Cardiac muscle cell (in vitro differentiated cells and primary cell): ENCODE results near the gene STAB1. TPM values are rescaled to one million over a fixed set of nuclear protein-coding genes. Genes with fewer than 3 reads are reported as not detected.

Experiments used
- DNase-seq, 2 donors: peaks; one replicate each; pipeline versions ENCODE4 v3.0.0 to v3.0.0-alpha.2; 2010 to 2017; ENCODE audit warnings: low read depth in 1 of 2, low spot score in 1 of 2
- H3K27ac ChIP-seq: fragments of 200-600 bp; sonication (generic); 2 replicates; pipeline ENCODE4 v1.5.1; 2016
- H3K27me3 ChIP-seq: fragments of 200-600 bp; sonication (generic); 2 replicates; pipeline ENCODE4 v1.6.0; 2016; ENCODE audit warnings: control low read depth
- H3K36me3 ChIP-seq: fragments of 200-600 bp; sonication (generic); 2 replicates; pipeline ENCODE4 v1.5.1; 2016; ENCODE audit warnings: control low read depth
- H3K4me1 ChIP-seq: fragments of 200-600 bp; sonication (generic); 2 replicates; pipeline ENCODE4 v1.8.1; 2017; ENCODE audit warnings: low read depth, mild to moderate bottlenecking, mixed run types
- H3K4me3 ChIP-seq: fragments of 200-600 bp; sonication (generic); 2 replicates; pipeline ENCODE4 v1.5.1; 2016; ENCODE audit warnings: mild to moderate bottlenecking
- H3K9me3 ChIP-seq: fragments of 200-600 bp; sonication (generic); 2 replicates; pipeline ENCODE4 v1.5.1; 2017; ENCODE audit warnings: low read depth, mild to moderate bottlenecking, control low read depth
- polyA plus RNA-seq: library from polyadenylated mRNA; unstranded; fragments of >200 nt; fragmentation: Nextera tagmentation; extraction: Ambion mirVana; gene quantifications from 2 replicates; pipeline ENCODE4 v1.2.1, GENCODE V29; 2016
- total RNA-seq: library from RNA; depleted of rRNA; stranded (reverse); fragments of >200 nt; gene quantifications from 2 replicates; pipeline ENCODE4 v1.2.3, GENCODE V29; 2016
- TF ChIP-seq, protein P1 (sequence below): IDR thresholded peaks from 2 replicates; pipeline ENCODE4 v1.5.1; 2012; ENCODE audit warnings: low read depth, mild to moderate bottlenecking, low read length

The STAB1 gene
- total and polyA plus RNA-seq, 2 experiments from 2014 or later: 2.2 TPM; not detected in 1

DNA sequence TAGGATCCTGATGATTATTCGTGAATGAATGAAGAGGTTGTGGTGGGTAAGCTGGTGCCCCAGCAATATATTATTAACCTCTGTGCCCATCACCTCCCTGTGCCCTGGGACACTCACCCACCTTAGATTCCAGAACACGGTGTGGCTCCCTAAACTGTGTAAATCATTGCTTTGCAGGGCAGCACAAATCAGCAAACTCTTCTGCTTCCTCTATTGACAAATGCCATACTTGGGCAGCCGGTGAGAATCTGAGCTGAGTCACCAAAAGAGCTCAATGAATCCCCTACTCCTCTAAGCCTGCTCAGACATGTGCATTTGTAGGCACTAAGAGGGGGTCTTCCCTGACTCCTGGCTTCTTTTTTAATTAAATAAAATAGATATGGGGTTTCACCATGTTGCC is 57.0 kb downstream of the STAB1 start:
- H3K36me3 ChIP-seq: peaks cover 28% of the 10 kb centered on the region
- H3K4me1 ChIP-seq: peaks cover 3% of the 10 kb centered on the region
- TF ChIP-seq, protein P1, sequence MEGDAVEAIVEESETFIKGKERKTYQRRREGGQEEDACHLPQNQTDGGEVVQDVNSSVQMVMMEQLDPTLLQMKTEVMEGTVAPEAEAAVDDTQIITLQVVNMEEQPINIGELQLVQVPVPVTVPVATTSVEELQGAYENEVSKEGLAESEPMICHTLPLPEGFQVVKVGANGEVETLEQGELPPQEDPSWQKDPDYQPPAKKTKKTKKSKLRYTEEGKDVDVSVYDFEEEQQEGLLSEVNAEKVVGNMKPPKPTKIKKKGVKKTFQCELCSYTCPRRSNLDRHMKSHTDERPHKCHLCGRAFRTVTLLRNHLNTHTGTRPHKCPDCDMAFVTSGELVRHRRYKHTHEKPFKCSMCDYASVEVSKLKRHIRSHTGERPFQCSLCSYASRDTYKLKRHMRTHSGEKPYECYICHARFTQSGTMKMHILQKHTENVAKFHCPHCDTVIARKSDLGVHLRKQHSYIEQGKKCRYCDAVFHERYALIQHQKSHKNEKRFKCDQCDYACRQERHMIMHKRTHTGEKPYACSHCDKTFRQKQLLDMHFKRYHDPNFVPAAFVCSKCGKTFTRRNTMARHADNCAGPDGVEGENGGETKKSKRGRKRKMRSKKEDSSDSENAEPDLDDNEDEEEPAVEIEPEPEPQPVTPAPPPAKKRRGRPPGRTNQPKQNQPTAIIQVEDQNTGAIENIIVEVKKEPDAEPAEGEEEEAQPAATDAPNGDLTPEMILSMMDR: no peak
- peak overlapping the region; percentile 22 for H3K27ac ChIP-seq
- no peak for DNase-seq
- no peaks in the 10 kb centered on the region for H3K27me3 ChIP-seq
- H3K9me3 ChIP-seq: no peaks in the 10 kb centered on the region
- no peak overlapping the region for H3K4me3 ChIP-seq

DNA sequence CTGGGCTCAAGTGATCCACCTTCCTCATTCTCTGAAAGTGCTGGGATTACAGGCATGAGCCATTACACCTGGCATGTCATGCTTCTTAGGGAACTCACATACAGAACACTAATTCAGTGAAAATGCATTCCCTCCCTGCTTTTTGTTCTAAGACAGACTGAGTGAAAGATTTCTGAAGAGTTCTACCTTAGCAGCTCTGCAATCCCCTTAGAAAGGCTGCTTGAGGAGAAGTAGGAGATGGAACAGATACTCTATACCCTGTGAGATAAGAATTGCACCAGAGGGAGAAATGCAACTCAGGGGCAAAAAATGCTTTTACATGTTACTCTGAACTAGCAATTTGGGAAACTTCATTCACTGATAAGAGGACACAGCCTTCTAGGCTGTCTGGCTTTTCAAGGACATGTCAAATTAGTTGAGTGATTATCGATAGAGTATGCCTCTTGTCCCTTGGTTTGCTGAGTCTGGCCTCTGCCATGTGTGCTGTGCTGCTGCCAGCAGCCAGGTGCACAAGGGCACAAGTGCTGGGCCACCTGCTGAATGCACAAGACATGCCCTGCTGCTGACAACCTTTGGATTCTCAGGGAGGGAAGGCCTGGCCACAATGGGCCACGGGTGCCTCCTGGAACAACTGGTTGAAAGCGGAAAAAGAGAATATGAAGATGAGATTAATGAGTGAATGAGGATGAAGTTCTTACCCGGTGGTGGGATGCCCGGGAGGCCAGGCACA is 59.1 kb downstream of the STAB1 start:
- Histone ChIP-seq H3K4me1 (peaks cover 3% of the 10 kb centered on the region), H3K9me3 (no peaks in the 10 kb centered on the region), H3K36me3 (peaks cover 33% of the 10 kb centered on the region), H3K4me3 (no peak overlapping the region), H3K27ac (peak overlapping the region; percentile 72), H3K27me3 (no peaks in the 10 kb centered on the region)
- TF ChIP-seq, protein P1: no peak
- DNase-seq: no peak

DNA sequence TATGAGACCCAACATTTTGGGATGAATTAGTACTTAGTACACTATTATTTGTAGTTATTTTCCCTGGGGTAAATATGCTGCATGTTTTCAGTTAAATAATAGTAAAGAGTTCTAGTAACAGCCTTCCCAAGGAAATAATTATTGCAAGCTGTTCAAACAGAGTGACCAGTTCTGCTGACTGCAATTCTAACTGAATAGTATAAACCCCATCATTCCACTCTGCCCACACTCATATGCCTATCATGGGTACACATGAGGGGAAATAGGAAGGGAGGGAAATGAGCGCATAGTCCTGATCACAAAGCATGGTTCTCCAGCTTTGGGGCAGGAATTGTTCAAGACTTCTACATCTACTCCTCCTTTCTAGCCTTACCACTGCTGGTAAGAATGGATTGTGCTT is 59.9 kb downstream of the STAB1 start:
- no peak for DNase-seq
- Histone ChIP-seq H3K27me3 (no peaks in the 10 kb centered on the region), H3K4me1 (peaks cover 3% of the 10 kb centered on the region), H3K27ac (no peak overlapping the region), H3K36me3 (peaks cover 33% of the 10 kb centered on the region), H3K4me3 (no peak overlapping the region), H3K9me3 (no peaks in the 10 kb centered on the region)
- TF ChIP-seq, protein P1: no peak

DNA sequence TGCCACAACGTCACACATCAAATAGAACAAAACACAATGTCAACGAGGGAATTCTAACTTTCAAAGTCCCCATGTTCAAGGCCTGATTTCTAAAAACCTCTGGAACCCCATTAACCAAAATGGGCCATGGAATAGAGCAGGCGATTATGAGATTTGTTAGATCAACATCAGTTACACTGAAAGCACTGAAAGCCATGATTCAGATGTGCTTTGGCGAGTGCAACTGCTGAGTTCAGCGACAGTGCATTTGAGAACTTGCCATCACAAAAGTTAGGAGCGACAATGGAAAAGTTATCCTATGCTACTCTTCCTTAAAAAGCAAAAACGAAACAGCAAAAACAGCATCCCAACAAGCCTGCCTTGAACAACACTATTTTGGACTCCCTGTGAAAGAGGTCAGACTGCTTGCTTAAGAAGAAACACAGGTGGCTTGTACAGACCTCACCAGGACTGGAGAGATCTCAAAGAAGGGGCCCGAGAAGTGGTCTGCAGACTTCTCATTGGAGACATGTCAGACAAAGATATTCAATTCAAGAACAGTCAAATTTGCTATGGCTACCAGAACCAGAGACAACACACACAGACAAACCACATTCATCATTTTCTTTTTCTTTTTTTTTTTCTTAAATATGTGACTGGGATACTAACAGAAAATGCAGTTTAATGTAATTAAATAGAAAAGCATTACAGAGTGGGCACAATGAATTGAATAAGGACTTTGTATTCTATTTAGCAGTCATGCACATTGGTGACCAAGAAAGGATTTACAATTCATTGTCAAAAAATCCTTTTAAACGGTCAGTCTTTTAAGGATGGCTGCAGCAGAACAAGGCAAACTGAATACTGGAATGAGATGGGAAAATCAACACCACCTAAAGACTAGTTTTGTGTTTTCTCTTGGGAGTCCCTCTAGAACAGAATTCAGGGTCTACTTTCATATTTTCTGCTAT is 62.1 kb downstream of the STAB1 start:
- peaks cover 3% of the 10 kb centered on the region for H3K4me1 ChIP-seq
- no peak overlapping the region for H3K27ac ChIP-seq
- H3K36me3 ChIP-seq: peaks cover 40% of the 10 kb centered on the region
- H3K9me3 ChIP-seq: no peaks in the 10 kb centered on the region
- TF ChIP-seq, protein P1: no peak
- H3K27me3 ChIP-seq: no peaks in the 10 kb centered on the region
- H3K4me3 ChIP-seq: no peak overlapping the region
- no peak for DNase-seq

DNA sequence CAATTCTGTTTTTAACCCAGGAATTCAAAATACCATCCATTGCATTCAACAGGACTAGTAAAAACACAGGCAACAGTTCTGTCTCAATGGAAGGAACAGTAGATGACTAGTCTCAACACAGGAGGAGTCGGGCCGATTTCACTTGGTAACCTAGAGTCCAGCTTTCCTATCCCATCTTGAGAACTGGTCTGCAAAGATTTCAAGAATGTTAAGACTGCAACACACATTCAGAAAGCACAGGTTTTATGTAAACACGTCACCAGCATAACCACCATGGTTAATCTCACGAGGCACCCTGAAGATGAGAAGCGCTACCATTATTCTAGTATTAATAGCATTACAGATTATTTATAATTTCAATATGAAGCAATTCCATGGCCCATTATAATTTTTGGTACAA is 63.3 kb downstream of the STAB1 start:
- Histone ChIP-seq H3K4me3 (no peak overlapping the region), H3K36me3 (peaks cover 50% of the 10 kb centered on the region), H3K27ac (peak overlapping the region; percentile 12), H3K9me3 (no peaks in the 10 kb centered on the region), H3K4me1 (peaks cover 3% of the 10 kb centered on the region), H3K27me3 (no peaks in the 10 kb centered on the region)
- no peak for DNase-seq
- TF ChIP-seq, protein P1: no peak
